ENCODE results near the gene ACOXL.

ACOXL gene

GRCh38 chr2:111005821-111006220 is 273.4 kb downstream of the ACOXL start:
- Histone ChIP-seq H3K27me3 (ENCODE audit: control insufficient read depth in 1 of 2, insufficient read depth in 2 of 2, low read length in 2 of 2) (no peaks in the 10 kb centered on the region), H3K36me3 (ENCODE audit: control insufficient read depth in 1 of 2, insufficient read depth in 2 of 2, low read length in 2 of 2) (no peaks in the 10 kb centered on the region), H3K4me3 (ENCODE audit: low read depth in 1 of 2, low read length in 2 of 2) (no peak overlapping the region), H3K27ac (ENCODE audit: low read depth, low read length) (no peak overlapping the region), H3K9ac (ENCODE audit: low read depth in 1 of 2, low read length in 2 of 2) (no peak overlapping the region), H3K4me1 (ENCODE audit: control insufficient read depth in 1 of 2, insufficient read depth in 2 of 2, low read length in 2 of 2) (peaks cover 0 to 9% of the 10 kb centered on the region in 2 donors), H3K9me3 (ENCODE audit: control insufficient read depth in 1 of 2, low read length in 2 of 2) (no peaks in the 10 kb centered on the region)

- no peaks in the 10 kb centered on the region for H3K27me3 ChIP-seq (ENCODE audit: control insufficient read depth in 1 of 2, insufficient read depth in 2 of 2, low read length in 2 of 2)
- H3K4me3 ChIP-seq (ENCODE audit: low read depth in 1 of 2, low read length in 2 of 2), result no peak overlapping the region
- no peaks in the 10 kb centered on the region for H3K36me3 ChIP-seq (ENCODE audit: control insufficient read depth in 1 of 2, insufficient read depth in 2 of 2, low read length in 2 of 2)
- H3K9ac ChIP-seq (ENCODE audit: low read depth in 1 of 2, low read length in 2 of 2), result no peak overlapping the region
- H3K9me3 ChIP-seq (ENCODE audit: control insufficient read depth in 1 of 2, low read length in 2 of 2), result no peaks in the 10 kb centered on the region
- no peak overlapping the region for H3K27ac ChIP-seq (ENCODE audit: low read depth, low read length)
- H3K4me1 ChIP-seq (ENCODE audit: control insufficient read depth in 1 of 2, insufficient read depth in 2 of 2, low read length in 2 of 2), result peaks cover 0 to 9% of the 10 kb centered on the region in 2 donors
Measured at GRCh38 chr2:111007757-111008688, 275.6 kb downstream of the ACOXL start.

- Histone ChIP-seq H3K9me3 (ENCODE audit: control insufficient read depth in 1 of 2, low read length in 2 of 2) (peaks cover 3 to 4% of the 10 kb centered on the region in 2 donors), H3K27me3 (ENCODE audit: control insufficient read depth in 1 of 2, insufficient read depth in 2 of 2, low read length in 2 of 2) (no peaks in the 10 kb centered on the region), H3K36me3 (ENCODE audit: control insufficient read depth in 1 of 2, insufficient read depth in 2 of 2, low read length in 2 of 2) (no peaks in the 10 kb centered on the region), H3K4me3 (ENCODE audit: low read depth in 1 of 2, low read length in 2 of 2) (no peak overlapping the region), H3K4me1 (ENCODE audit: control insufficient read depth in 1 of 2, insufficient read depth in 2 of 2, low read length in 2 of 2) (peaks cover 0 to 9% of the 10 kb centered on the region in 2 donors), H3K9ac (ENCODE audit: low read depth in 1 of 2, low read length in 2 of 2) (no peak overlapping the region), H3K27ac (ENCODE audit: low read depth, low read length) (no peak overlapping the region)
Measured at GRCh38 chr2:111011218-111011617, 278.8 kb downstream of the ACOXL start.

GRCh38 chr2:111015283-111015995 is 283.1 kb downstream of the ACOXL start:
- Histone ChIP-seq H3K4me3 (ENCODE audit: low read depth in 1 of 2, low read length in 2 of 2) (no peak overlapping the region), H3K27ac (ENCODE audit: low read depth, low read length) (no peak overlapping the region)

GRCh38 chr2:111017034-111017622 is 284.8 kb downstream of the ACOXL start:
- H3K9me3 ChIP-seq (ENCODE audit: control insufficient read depth in 1 of 2, low read length in 2 of 2), result peaks cover 3 to 4% of the 10 kb centered on the region in 2 donors
- no peak overlapping the region for H3K4me3 ChIP-seq (ENCODE audit: low read depth in 1 of 2, low read length in 2 of 2)
- H3K27me3 ChIP-seq (ENCODE audit: control insufficient read depth in 1 of 2, insufficient read depth in 2 of 2, low read length in 2 of 2), result no peaks in the 10 kb centered on the region
- H3K27ac ChIP-seq (ENCODE audit: low read depth, low read length), result no peak overlapping the region
- H3K4me1 ChIP-seq (ENCODE audit: control insufficient read depth in 1 of 2, insufficient read depth in 2 of 2, low read length in 2 of 2), result no peaks in the 10 kb centered on the region
- H3K36me3 ChIP-seq (ENCODE audit: control insufficient read depth in 1 of 2, insufficient read depth in 2 of 2, low read length in 2 of 2), result no peaks in the 10 kb centered on the region
- H3K9ac ChIP-seq (ENCODE audit: low read depth in 1 of 2, low read length in 2 of 2), result no peak overlapping the region

More at GRCh38 chr2:111015283-111015995, 283.1 kb downstream of the ACOXL start:
- no peaks in the 10 kb centered on the region for H3K4me1 ChIP-seq (ENCODE audit: control insufficient read depth in 1 of 2, insufficient read depth in 2 of 2, low read length in 2 of 2)
- no peaks in the 10 kb centered on the region for H3K27me3 ChIP-seq (ENCODE audit: control insufficient read depth in 1 of 2, insufficient read depth in 2 of 2, low read length in 2 of 2)
- peaks cover 3 to 4% of the 10 kb centered on the region in 2 donors for H3K9me3 ChIP-seq (ENCODE audit: control insufficient read depth in 1 of 2, low read length in 2 of 2)
- H3K9ac ChIP-seq (ENCODE audit: low read depth in 1 of 2, low read length in 2 of 2), result no peak overlapping the region
- H3K36me3 ChIP-seq (ENCODE audit: control insufficient read depth in 1 of 2, insufficient read depth in 2 of 2, low read length in 2 of 2), result no peaks in the 10 kb centered on the region

- Histone ChIP-seq H3K4me1 (ENCODE audit: control insufficient read depth in 1 of 2, insufficient read depth in 2 of 2, low read length in 2 of 2) (no peaks in the 10 kb centered on the region), H3K27me3 (ENCODE audit: control insufficient read depth in 1 of 2, insufficient read depth in 2 of 2, low read length in 2 of 2) (no peaks in the 10 kb centered on the region)
Measured at GRCh38 chr2:111017909-111018308, 285.5 kb downstream of the ACOXL start.

GRCh38 chr2:111019381-111019780 is 287.0 kb downstream of the ACOXL start:
- Histone ChIP-seq H3K9ac (ENCODE audit: low read depth in 1 of 2, low read length in 2 of 2) (no peak overlapping the region), H3K4me1 (ENCODE audit: control insufficient read depth in 1 of 2, insufficient read depth in 2 of 2, low read length in 2 of 2) (no peaks in the 10 kb centered on the region), H3K9me3 (ENCODE audit: control insufficient read depth in 1 of 2, low read length in 2 of 2) (peaks cover 2 to 3% of the 10 kb centered on the region in 2 donors), H3K4me3 (ENCODE audit: low read depth in 1 of 2, low read length in 2 of 2) (no peak overlapping the region), H3K36me3 (ENCODE audit: control insufficient read depth in 1 of 2, insufficient read depth in 2 of 2, low read length in 2 of 2) (no peaks in the 10 kb centered on the region), H3K27me3 (ENCODE audit: control insufficient read depth in 1 of 2, insufficient read depth in 2 of 2, low read length in 2 of 2) (no peaks in the 10 kb centered on the region), H3K27ac (ENCODE audit: low read depth, low read length) (no peak overlapping the region)

More at GRCh38 chr2:111017909-111018308, 285.5 kb downstream of the ACOXL start:
- peaks cover 3 to 4% of the 10 kb centered on the region in 2 donors for H3K9me3 ChIP-seq (ENCODE audit: control insufficient read depth in 1 of 2, low read length in 2 of 2)
- H3K36me3 ChIP-seq (ENCODE audit: control insufficient read depth in 1 of 2, insufficient read depth in 2 of 2, low read length in 2 of 2), result no peaks in the 10 kb centered on the region
- no peak overlapping the region for H3K9ac ChIP-seq (ENCODE audit: low read depth in 1 of 2, low read length in 2 of 2)
- no peak overlapping the region for H3K27ac ChIP-seq (ENCODE audit: low read depth, low read length)
- no peak overlapping the region for H3K4me3 ChIP-seq (ENCODE audit: low read depth in 1 of 2, low read length in 2 of 2)

- Histone ChIP-seq H3K9me3 (ENCODE audit: control insufficient read depth in 1 of 2, low read length in 2 of 2) (no peaks in the 10 kb centered on the region), H3K27me3 (ENCODE audit: control insufficient read depth in 1 of 2, insufficient read depth in 2 of 2, low read length in 2 of 2) (no peaks in the 10 kb centered on the region), H3K4me3 (ENCODE audit: low read depth in 1 of 2, low read length in 2 of 2) (no peak overlapping the region), H3K27ac (ENCODE audit: low read depth, low read length) (no peak overlapping the region), H3K36me3 (ENCODE audit: control insufficient read depth in 1 of 2, insufficient read depth in 2 of 2, low read length in 2 of 2) (no peaks in the 10 kb centered on the region), H3K9ac (ENCODE audit: low read depth in 1 of 2, low read length in 2 of 2) (no peak overlapping the region), H3K4me1 (ENCODE audit: control insufficient read depth in 1 of 2, insufficient read depth in 2 of 2, low read length in 2 of 2) (no peaks in the 10 kb centered on the region)
Measured at GRCh38 chr2:111022633-111023032, 290.3 kb downstream of the ACOXL start.

- Histone ChIP-seq H3K27ac (ENCODE audit: low read depth, low read length) (no peak overlapping the region), H3K9ac (ENCODE audit: low read depth in 1 of 2, low read length in 2 of 2) (no peak overlapping the region), H3K9me3 (ENCODE audit: control insufficient read depth in 1 of 2, low read length in 2 of 2) (no peaks in the 10 kb centered on the region), H3K36me3 (ENCODE audit: control insufficient read depth in 1 of 2, insufficient read depth in 2 of 2, low read length in 2 of 2) (no peaks in the 10 kb centered on the region), H3K4me3 (ENCODE audit: low read depth in 1 of 2, low read length in 2 of 2) (no peak overlapping the region), H3K4me1 (ENCODE audit: control insufficient read depth in 1 of 2, insufficient read depth in 2 of 2, low read length in 2 of 2) (peaks cover 2 to 4% of the 10 kb centered on the region in 2 donors), H3K27me3 (ENCODE audit: control insufficient read depth in 1 of 2, insufficient read depth in 2 of 2, low read length in 2 of 2) (no peaks in the 10 kb centered on the region)
Measured at GRCh38 chr2:111024496-111024895, 292.1 kb downstream of the ACOXL start.

GRCh38 chr2:111025288-111025687 is 292.9 kb downstream of the ACOXL start:
- Histone ChIP-seq H3K9me3 (ENCODE audit: control insufficient read depth in 1 of 2, low read length in 2 of 2) (no peaks in the 10 kb centered on the region), H3K4me3 (ENCODE audit: low read depth in 1 of 2, low read length in 2 of 2) (no peak overlapping the region), H3K4me1 (ENCODE audit: control insufficient read depth in 1 of 2, insufficient read depth in 2 of 2, low read length in 2 of 2) (peaks cover 9 to 12% of the 10 kb centered on the region in 2 donors), H3K27me3 (ENCODE audit: control insufficient read depth in 1 of 2, insufficient read depth in 2 of 2, low read length in 2 of 2) (no peaks in the 10 kb centered on the region), H3K36me3 (ENCODE audit: control insufficient read depth in 1 of 2, insufficient read depth in 2 of 2, low read length in 2 of 2) (no peaks in the 10 kb centered on the region), H3K9ac (ENCODE audit: low read depth in 1 of 2, low read length in 2 of 2) (no peak overlapping the region), H3K27ac (ENCODE audit: low read depth, low read length) (no peak overlapping the region)

Data from duodenal mucosa (tissue), 2 donors.